GM18861 (cell line): Measurements from ENCODE around the gene MKNK1.

Experiments
- ATAC-seq: cut with Tn5 transposase; IDR thresholded peaks from one replicate; pipeline ENCODE4 v1.9.1; 2021; ENCODE audit not compliant: unreplicated experiment

Gene MKNK1

DNA sequence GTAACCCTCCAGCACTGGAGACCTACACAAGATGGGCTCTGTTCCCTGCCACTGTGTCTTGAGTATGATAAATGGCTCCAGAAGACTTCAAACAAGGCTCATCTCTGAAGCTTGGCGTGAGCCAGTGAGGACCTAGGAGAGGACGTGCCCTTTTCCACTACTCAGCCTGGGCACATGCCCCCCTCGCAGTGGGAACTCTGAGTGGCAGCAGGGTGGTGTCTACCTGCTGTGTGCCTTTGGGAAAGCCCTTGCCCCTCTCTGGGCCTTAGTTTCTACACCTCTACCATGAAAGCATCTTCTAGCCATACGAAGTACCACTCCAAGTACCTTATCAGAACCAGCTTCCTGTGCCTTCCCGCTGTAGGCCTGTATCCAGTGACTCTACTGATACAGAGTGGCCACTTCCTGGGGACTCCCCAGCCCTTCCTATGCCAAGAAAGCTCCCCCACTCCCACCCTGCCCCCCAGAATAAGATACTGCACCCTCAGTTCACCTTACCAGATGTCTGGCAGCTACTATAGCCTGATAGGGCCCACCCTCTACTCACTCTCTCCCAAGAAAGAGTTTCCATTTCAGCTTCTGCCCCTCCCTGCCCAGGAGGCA is 15.7 kb upstream of the MKNK1 start:
- ATAC-seq: no peak

DNA sequence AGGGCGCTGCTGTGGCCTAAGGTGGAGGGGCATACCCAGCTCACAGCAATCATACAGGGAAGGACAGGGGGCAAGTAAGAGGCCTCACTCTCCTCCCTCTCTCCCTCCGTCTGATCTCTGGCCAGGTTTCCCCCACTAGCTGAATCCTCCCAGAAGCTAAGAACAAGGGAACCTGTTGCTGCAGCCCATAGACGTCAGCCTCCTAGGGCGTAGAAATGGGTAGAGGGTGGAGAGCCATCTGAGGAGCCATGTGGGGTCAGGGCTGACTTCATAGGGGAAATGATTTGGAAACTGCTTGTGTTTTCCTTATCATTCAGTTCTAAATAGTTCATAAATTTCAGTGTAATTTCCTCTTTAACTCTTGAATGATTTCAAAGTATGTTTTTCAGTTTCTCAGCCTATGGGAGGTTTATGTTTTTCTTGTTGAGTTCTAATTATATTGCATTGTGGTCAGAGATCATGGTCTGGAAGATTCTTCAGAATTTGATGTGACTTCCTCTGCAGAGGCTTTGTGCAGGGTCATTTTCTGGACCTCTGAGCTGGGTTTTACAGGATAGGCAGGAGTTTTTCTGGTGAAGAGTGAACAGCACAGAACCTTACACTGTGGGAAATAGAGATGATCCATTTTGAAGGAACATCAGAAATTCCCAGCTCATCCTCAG is 14.8 kb upstream of the MKNK1 start:
- ATAC-seq: no peak

DNA sequence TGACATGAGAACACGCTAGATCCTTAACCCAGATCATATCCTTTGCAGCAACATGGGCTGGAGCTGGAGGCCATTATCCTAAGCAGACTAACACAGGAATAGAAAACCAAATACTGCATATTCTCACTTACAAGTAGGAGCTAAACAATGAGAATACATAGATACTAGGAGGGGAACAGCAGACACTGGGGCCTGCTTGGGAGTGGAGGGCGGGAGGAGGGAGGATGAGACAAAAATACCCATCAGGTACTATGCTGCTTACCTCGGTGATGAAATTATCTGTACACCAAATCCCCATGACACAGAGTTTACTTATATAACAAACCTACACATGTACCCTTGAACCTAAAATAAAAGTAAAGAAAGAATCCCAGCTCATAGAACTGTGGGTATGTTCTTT is 13.8 kb upstream of the MKNK1 start:
- ATAC-seq: no peak

DNA sequence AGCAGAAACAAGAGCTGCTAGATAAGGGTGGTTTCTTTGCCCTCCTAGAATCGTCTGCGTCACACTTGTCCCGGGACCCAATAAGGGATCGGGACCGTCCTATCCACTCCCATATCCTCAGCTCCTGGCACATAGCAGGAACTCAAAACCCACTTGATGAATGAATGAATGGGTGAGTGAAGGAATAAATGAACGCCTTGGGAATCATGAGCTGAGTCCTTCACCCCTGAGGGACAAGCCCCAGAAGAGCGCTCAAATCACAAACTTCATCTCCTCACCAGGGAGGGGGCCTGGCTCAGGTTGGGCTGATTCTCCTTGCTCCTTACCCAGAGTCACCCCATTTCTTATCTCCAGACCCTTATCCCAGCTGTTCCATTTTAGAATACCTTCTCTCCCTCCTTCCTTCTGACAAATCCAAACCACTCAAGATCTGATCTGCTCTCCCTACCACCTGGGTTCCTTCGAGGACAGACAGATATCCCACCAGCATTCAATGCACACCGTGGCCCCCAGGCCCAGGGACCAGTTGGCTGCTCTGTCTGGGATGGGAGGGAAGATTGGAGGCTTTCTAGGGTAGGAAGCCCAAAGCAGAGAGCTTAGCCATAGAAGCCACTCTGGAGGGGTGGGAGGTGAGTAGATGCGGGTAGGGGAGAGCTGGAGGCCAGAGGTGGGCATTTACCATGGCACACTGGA is 13.2 kb upstream of the MKNK1 start:
- no peak for ATAC-seq

DNA sequence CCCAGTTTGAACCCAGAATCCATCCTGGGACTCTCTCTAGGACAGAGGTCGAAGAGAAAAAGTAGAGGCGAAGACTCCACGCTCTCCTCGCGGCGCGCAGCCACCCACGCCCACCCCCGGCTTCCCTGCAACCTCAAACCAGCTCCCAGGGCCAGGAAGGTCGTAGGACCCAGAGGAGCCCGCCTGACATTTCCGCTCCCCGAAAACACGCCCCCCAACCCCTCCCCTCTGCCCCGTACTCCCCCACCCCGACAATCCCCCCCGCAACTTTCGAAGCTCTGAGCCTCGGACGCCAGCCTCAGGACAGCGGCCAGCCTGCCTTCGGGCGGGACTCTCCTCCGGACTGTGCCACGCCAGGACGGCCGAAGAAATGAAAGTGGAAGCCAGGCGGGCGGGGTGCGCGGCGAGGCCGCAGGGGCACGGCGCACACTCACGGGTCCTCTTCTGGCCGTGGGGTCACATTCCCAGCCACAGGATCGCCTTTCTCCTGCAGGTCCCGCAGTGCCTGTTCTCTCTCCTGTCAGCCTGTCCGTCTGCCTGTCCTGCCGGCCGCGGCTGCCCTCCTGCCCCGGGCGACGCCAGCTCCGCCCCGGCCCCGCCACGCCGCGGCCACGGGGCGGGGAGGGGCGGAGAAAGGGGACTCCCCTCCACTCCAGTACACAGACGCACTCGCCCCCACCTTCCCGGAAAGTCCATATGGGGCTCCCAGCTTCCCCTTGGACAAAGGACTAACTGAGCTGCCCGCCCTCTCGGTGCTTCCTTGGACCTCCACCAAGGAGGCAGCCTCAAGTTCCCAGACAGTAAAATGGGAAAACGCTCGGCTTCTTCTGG is 12.4 kb upstream of the MKNK1 start, which contains the start of gene MOB3C:
Gene MOB3C (minus strand): TSS at position 535 of the 831 bp plus-strand sequence. CDS start 3,490 bp downstream, outside the sequence.
- no peak for ATAC-seq

DNA sequence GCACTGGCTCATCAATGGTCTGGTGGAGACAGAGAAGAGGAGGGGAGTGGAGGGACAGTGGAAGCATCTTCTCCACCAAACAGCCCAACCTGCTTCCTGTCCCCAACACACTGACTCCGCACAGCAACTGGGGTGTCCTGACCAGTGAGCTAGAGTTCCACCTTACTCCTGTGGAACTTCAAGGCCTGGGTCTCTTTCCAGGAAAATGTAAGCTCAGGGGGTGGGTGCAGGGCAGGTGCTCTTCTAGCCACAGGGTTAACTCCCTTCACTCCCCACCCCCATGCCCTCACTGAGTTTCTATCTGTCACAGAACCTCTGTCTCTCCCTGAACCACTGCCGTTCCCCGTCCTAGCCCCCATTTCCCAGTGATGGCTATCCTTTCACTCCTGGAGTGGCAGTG is 11.7 kb upstream of the MKNK1 start:
- no peak for ATAC-seq

DNA sequence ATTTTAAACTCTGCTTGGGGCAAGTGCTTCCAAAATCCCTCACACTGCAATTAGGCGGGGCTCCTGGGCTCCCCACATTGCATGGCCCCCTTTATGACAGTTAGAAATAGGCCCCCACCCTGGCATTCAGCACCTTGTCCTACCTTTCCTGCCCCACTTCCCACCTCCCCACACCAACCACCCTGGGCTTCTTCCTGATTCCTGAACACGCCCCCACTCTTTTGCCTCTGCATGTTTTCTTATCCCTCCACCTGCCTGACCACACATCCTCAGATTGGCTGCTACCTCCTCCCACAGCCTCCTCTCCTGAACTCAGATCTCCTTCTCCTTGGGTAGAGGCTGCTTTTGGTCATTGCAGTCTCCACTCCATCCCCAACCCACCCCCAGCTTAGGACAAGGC is 11.0 kb upstream of the MKNK1 start:
- no peak for ATAC-seq

DNA sequence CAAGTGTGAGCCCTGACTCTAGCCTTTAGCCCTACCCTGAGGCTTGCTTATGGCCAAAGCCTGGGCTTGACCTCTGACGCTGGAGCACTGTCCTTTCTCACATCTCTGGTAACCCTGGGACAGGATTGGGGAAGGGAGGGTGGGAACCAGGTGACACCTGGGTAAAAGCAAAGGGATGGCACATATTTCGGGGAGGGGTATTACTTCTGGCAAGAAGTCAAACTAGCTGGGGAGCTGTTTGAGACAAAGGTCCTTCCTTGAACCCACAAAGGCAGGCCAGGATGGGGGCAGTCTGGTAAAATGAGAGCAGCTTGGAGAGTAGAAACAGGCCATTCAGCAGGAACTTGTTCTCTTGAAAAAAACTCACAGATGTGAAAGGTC is 10.5 kb upstream of the MKNK1 start:
- ATAC-seq: no peak

DNA sequence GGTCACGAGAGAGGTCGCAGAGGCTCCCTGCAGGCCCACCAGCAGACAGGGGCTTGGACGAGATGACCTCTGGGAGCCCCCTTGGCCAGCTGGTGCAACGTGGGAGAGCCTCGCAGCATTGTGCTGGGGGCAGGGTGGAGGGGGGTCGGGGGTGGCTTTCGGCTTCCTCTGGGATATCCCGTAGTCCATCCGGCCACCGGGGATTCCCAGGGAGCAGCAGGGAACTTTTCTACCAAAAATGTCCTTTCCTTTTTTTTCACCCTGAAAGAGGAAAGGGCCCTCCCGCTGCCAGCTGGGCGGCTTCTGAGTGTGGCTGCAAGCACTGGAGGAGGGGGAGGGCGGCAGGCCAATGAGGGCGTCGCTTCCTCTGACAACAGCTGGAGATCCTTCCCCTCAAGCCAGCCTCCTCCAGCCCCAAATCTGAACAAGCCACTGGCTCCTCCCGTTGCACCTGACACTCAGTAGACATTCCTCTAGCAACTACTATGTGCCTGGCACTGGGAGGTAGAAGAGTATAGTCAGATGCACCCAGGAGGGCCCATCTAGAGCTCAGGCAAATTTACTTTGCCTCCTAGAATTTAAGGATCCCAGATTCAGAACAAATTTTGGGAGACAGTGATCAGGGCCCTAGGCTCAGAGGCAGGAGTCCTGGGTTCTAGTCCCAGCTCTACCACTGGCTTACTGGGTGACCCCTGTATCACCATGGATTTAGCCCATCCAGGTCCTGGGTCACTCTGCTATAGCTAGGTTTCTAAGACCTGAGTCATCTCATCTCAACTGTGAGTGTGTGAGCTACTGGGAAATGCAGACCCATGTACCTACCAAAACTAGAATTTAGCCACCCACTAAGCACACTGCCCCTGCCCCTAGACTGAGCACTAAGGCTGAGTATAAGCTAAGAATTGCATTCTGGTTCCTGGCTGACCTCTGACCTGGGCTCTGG is 9.9 kb upstream of the MKNK1 start:
- ATAC-seq: peak; percentile 48

DNA sequence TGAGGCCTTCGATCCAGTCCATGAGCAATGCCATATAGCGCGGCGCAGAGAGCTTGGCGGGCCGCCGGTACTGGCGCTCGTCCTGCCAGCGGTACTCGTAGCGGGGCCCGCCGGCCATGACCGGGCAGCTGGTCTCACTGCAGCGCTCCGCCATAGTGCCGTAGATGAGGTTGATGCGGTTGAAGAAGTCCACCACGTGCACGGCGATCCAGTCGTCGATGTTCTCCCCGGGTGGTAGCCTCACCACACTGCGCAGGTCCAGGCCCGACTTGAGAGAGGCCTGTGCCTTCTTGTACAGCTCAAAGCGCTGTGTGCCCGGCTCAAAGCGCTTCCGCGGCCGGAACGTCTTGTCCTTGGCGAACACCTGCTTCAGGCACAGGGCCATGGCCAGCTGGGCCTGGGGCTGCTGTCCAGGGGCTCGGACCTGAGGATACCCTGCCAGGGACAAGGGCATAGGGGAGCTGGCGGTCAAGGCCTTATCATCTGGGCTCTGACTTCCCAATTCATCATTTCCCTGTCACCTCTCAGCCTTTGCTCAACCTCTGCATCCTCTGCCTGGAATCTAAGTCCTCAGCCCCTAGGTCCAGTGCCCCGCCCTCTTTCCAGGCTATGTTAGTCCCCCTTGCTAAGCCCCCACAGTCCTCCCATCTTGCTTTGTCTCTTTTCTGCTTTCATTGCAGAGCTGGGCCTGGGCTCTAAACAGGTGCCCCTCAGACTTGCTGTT is 9.0 kb upstream of the MKNK1 start:
- no peak for ATAC-seq

DNA sequence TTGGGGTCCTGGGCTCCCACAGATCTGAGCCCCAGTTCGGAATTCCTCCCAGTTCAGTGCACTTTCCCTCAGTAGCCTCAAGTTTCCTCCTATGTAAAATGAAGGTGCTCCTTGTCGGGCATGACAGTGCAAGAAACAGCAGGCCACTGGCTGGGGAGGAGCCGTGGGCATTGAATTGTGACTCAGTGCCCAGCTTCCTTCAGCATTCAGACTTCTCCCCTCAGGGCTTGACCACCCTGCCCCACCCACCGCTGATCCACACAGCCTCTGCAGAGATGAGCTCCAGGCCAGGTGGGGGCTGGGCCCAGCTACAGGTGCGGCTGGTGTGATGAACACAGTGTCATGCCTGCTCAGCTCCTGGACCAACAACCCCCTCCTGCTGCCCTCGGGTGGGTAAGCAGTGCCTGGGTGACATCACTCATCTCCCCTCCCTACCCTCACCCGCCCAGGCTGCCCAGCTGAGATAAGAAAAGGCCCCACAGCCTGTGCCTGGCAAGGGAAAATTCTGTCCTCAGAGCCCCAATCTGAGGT is 7.7 kb upstream of the MKNK1 start:
- ATAC-seq: no peak

DNA sequence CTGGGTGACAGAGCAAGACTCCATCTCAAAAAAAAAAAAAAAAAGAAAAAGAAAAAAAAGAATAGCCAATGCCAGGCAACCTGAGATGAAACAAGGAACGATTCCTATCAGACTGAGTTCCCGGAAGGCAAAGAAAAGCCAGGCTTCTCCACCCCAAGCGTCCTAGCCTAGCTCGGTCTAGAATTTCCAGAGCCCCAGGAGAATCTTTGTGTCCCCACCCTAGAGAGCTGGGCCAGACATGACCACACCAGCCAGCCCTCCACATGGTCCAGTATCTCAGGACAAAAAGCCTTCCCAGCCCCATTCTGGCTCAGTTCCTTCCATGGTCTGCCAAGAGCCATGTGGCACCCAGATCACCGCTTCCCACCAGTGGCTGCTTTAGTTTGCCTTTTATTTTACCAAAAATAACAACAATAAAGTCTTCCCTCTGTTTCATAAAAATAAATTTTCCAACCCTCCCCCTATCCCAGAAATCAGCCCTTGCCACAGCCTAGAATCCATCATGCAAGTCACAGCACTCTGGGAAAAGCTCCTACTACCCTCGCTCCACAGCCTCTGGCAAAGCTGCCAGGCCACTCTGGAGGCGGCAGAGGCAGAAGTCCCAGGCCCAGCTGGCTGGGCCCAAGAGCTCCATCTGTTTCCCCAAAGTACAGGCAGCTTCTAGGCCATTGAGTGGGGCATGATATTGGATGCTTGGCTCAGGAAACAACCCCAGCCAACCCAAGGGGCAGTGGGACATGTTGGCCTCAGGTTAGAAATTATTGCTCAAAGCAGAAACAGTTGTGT is 3.5 kb upstream of the MKNK1 start:
- no peak for ATAC-seq

DNA sequence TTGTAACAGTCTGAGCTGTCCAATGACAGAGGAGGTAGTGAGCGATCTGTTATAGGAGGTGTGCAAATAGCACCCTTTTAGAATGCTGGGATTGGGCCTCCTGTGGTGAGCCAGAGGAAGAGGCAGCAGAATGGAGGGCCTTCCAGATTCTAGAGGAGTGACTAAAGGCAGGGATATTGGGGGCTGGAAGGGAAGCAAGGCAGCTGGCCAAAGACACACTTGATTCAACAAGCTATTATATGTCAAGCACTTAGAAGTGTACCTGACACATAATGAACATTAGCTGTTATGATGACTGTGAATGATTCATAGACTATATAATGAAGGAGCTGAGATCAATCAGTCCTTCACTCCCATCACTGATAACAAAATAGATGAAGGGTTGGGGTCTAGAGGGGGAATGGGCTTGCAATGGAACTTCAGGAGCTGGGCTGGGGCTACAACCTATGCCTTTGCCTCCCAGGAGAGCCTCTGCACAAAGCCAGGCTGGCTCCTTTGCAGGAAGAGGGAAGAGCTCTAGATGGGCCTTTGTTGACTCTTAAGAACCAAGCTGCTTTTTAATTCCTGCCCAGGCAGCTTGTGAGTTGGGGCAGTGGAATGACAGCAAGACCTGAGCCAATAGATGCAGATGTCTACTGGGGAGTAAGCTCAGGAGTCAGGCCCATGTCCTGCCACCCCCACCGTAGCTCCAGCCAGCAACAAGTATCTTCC is 2.3 kb upstream of the MKNK1 start:
- no peak for ATAC-seq

DNA sequence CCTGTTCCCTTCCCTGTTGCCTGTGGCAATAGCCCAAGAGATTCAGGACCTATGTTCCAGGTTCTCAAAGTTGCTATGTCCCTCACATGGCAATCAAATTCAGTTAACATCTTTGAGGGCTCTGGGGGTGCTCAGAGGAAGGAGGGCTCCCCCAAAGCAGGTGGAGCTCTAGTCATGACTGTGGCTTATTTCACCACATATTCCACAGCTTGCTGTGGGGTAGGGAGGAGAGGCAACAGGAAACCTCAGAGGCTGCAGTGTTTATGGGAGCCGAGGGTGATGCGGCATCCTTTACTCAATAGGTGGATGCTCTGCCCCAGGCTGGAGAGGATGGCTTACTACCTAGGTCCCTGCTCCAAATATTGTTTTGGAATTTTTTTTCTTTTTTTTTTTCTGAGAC is 1.2 kb upstream of the MKNK1 start:
- ATAC-seq: no peak

DNA sequence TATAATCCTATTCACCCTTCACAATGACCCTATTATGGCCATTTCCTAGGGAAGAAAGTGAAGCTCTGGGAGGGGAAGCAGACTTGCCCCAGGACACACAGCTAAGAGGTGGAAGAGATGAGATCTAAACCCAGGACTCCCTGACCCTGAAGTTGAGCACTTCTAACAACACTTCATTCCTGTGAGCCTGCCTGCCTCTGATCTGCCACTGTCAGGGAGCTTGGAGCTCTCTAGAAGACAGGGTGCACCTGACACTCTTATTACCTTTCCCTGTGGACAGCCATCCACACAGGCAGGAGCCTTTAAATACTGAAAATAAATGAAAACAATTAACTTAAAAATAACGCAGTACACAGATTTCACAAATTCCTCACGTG is 599 bp downstream of the MKNK1 start:
- no peak for ATAC-seq

DNA sequence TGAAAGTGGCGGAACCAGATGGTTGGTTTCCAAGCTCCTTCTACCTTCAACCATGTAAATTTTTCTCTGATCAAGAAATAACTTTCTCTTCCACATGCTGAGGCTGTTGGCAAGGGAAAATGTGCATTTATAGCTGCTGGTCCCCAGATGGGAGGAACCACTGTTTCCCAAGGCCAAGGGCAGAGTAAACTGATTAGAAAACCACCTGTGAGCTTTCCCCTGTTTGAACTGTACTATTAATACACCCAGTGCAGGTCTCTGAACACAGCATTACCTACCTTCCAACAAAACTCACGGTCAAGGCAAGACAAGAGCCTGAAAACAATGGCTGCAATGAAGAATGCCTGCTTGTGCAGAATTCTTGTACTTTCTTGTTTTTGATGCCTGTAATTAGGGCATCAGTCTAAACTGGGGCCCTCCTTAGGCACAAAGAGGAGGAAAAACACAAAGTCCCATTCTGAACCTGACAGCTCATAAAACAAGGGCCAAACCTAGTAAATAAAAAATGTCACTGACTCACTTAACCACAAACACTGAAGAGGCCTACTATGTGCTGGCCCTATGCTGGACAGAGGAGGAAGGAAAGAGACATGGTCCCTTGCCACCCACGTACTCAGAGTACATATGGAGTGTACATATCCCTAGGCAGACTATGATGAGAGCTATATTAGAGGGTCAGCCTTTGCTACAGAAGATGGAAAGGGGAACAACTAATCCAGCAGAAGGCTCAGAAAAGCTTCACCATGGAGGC is 2.6 kb downstream of the MKNK1 start:
- ATAC-seq: no peak
